ENCODE data around the gene SLC6A18. TPM values are rescaled to one million over a fixed set of nuclear protein-coding genes. Genes with fewer than 3 reads are reported as not detected.

SLC6A18 gene
- total RNA-seq, 2 donors from 2014 or later = not detected

DNA sequence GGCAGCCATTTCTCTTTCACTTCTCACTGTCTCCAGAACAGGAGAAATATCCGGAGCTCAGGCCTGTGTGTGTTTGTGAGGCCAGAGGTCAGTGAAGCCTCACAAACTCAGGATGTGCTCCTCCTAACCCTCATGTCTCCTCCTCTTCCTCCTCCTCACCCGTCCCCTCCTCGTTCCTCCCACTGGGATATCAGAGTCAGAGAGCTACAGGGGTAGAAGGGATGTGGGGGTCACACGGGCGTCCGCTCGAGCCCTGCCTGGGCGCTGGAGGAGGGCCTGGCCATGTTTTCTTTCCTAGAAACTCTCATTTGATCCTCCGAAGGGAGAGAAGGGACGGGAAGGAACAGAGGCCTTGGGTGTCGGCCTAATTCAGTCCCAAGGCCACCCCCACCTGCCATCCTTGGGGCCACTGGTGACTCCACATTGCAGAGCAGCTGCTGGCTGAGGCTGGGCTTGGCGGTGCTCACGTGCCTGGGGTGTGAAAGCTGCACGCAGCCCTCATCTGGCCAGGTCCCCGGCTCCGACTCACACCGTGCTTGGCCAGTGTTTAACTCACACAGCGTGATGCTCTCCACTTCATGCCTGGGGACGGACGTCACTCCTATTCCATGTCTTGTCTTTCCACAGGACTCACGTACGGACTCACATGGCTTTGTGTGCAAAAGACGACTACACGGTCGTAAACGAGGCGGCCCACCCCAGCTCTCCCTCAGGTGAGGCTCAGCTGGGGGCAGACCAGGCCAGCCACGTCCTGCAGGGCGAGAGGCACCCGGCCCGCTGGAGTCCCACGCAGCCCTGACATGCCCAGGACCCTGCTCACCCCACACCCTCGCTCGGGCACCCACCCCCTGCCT, 46.4 kb upstream of the SLC6A18 start:
- peaks cover 3% of the 10 kb centered on the region for H3K27me3 ChIP-seq (replicated peaks; ENCODE audit: insufficient read depth)
- H3K36me3 ChIP-seq = no peaks in the 10 kb centered on the region
- TF ChIP-seq POLR2A (IDR thresholded peaks at IDR 0.05) (no peak), POLR2AphosphoS5 (IDR thresholded peaks at IDR 0.05) (no peak)
- TF ChIP-seq, protein P1, sequence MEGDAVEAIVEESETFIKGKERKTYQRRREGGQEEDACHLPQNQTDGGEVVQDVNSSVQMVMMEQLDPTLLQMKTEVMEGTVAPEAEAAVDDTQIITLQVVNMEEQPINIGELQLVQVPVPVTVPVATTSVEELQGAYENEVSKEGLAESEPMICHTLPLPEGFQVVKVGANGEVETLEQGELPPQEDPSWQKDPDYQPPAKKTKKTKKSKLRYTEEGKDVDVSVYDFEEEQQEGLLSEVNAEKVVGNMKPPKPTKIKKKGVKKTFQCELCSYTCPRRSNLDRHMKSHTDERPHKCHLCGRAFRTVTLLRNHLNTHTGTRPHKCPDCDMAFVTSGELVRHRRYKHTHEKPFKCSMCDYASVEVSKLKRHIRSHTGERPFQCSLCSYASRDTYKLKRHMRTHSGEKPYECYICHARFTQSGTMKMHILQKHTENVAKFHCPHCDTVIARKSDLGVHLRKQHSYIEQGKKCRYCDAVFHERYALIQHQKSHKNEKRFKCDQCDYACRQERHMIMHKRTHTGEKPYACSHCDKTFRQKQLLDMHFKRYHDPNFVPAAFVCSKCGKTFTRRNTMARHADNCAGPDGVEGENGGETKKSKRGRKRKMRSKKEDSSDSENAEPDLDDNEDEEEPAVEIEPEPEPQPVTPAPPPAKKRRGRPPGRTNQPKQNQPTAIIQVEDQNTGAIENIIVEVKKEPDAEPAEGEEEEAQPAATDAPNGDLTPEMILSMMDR (IDR thresholded peaks at IDR 0.05) = no peak
- DNase-seq (ENCODE audit: low spot score) = no peak
- H3K4me3 ChIP-seq = no peak overlapping the region
- no peak overlapping the region for H3K27ac ChIP-seq
- no CpG with 5 or more reads among the region's 34 CpGs for WGBS
- intact Hi-C loops (cut with DNase I) = loop anchor here (10.0 kb wide), 1 partner anchor 254 kb away; no protein-coding TSS in a partner anchor
- H3K4me1 ChIP-seq (replicated peaks) = no peaks in the 10 kb centered on the region
- H3K9me3 ChIP-seq = no peaks in the 10 kb centered on the region

DNA sequence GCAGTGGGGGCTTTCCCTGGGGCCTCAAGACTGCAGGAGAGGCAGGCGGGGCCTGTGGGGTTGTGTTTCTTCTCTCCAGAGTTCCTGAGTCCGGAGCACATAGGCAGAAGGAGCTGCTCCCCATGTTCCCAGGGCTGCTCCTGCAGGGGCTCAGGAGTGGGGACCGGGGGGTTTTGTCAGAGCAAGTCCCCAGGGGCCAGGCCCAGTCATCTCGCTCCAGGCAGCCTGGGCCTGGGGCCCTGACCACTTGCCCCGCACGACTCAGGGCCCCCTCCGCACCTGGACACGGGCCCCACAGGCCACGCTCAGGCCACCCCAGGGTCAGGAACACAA, 45.8 kb upstream of the SLC6A18 start:
- no peak for DNase-seq (ENCODE audit: low spot score)
- no CpG with 5 or more reads among the region's 9 CpGs for WGBS
- TF ChIP-seq POLR2A (IDR thresholded peaks at IDR 0.05) = no peak
- no peak for TF ChIP-seq POLR2AphosphoS5 (IDR thresholded peaks at IDR 0.05)
- TF ChIP-seq, protein P1 (IDR thresholded peaks at IDR 0.05) = no peak

GRCh38 chr5:1180096-1180495, 45.1 kb upstream of the SLC6A18 start:
- peaks cover 3% of the 10 kb centered on the region for H3K27me3 ChIP-seq (replicated peaks; ENCODE audit: insufficient read depth)
- no peaks in the 10 kb centered on the region for H3K9me3 ChIP-seq
- intact Hi-C loops (cut with DNase I) = no loop called here
- WGBS = no CpG with 5 or more reads among the region's 20 CpGs
- no peak for TF ChIP-seq POLR2AphosphoS5 (IDR thresholded peaks at IDR 0.05)
- no peak for TF ChIP-seq POLR2A (IDR thresholded peaks at IDR 0.05)
- TF ChIP-seq, protein P1 (IDR thresholded peaks at IDR 0.05) = no peak
- no peak overlapping the region for H3K4me3 ChIP-seq
- no peaks in the 10 kb centered on the region for H3K36me3 ChIP-seq
- no peak for DNase-seq (ENCODE audit: low spot score)
- no peaks in the 10 kb centered on the region for H3K4me1 ChIP-seq (replicated peaks)
- H3K27ac ChIP-seq = no peak overlapping the region

More for the DNA sequence above, 45.8 kb upstream of the SLC6A18 start:
- H3K9me3 ChIP-seq = no peaks in the 10 kb centered on the region
- H3K4me3 ChIP-seq = no peak overlapping the region
- intact Hi-C loops (cut with DNase I) = loop anchor here (10.0 kb wide), 1 partner anchor 255 kb away; no protein-coding TSS in a partner anchor
- no peaks in the 10 kb centered on the region for H3K4me1 ChIP-seq (replicated peaks)
- H3K27ac ChIP-seq = no peak overlapping the region
- peaks cover 3% of the 10 kb centered on the region for H3K27me3 ChIP-seq (replicated peaks; ENCODE audit: insufficient read depth)
- H3K36me3 ChIP-seq = no peaks in the 10 kb centered on the region

DNA sequence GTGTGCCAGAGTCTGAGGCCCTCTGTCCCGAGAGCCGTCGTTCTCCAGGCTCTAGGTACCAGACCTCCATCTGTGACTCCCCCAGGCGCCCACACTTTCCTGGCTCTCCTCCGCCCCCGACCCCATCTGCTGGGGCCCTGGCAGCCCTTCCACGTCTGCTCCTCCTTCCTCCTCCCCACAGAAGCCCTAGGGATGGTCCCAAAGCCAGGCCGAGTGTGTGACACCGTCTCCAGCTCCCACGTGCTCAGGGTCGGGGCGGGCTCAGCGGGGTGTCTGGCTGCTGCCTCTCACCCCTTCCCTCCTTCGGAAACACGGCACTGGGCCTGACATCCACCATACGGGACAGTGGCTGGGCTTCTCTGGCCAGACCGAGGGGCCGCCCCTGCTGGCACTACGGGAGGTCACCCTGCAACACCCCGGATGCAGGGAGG, 44.3 kb upstream of the SLC6A18 start:
- Histone ChIP-seq H3K4me3 (no peak overlapping the region), H3K36me3 (no peaks in the 10 kb centered on the region), H3K4me1 (replicated peaks) (no peaks in the 10 kb centered on the region), H3K9me3 (no peaks in the 10 kb centered on the region), H3K27me3 (replicated peaks; ENCODE audit: insufficient read depth) (peaks cover 3% of the 10 kb centered on the region), H3K27ac (no peak overlapping the region)
- intact Hi-C loops (cut with DNase I) = no loop called here
- TF ChIP-seq POLR2A (IDR thresholded peaks at IDR 0.05) = no peak
- TF ChIP-seq, protein P1 (IDR thresholded peaks at IDR 0.05) = no peak
- no peak for TF ChIP-seq POLR2AphosphoS5 (IDR thresholded peaks at IDR 0.05)
- no peak for DNase-seq (ENCODE audit: low spot score)
- WGBS = 78% methylated on average over 20 of the region's 20 CpGs

Measured in prostate gland (tissue), 2 donors.